Suprapubic skin (tissue), 4 donors: Measurements from ENCODE around the gene MOV10. TPM values are rescaled to one million over a fixed set of nuclear protein-coding genes. Genes with fewer than 3 reads are reported as not detected.
"Not testable (repeated sequence)": the region's sequence is repeated elsewhere in the genome, so short reads cannot be mapped to it uniquely, and the experiment has no call there.

ENCODE experiments used
- DNase-seq, 2 donors: peaks; one replicate each; pipeline ENCODE4 v3.0.0-alpha.2; 2019; ENCODE audit warnings: low spot score in 2 of 2
- H3K27ac ChIP-seq: fragments of 200-600 bp; sonication (generic); one replicate; pipeline ENCODE4 v1.5.1; 2019
- H3K27me3 ChIP-seq: fragments of 200-600 bp; sonication (generic); one replicate; pipeline ENCODE4 v1.5.1; 2019
- H3K36me3 ChIP-seq: fragments of 200-600 bp; sonication (generic); one replicate; pipeline ENCODE4 v1.5.1; 2019
- H3K4me1 ChIP-seq: fragments of 200-600 bp; sonication (generic); one replicate; pipeline ENCODE4 v1.5.1; 2019
- H3K4me3 ChIP-seq: fragments of 200-600 bp; sonication (generic); one replicate; pipeline ENCODE4 v1.5.1; 2019; ENCODE audit warnings: mild to moderate bottlenecking
- H3K9me3 ChIP-seq: fragments of 200-600 bp; sonication (generic); one replicate; pipeline ENCODE4 v1.5.1; 2019
- EP300 ChIP-seq: sonication (generic); formaldehyde crosslinking; IDR thresholded peaks from one replicate; pipeline ENCODE4 v1.6.1; 2017; ENCODE audit warnings: antibody characterized with exemption
- POLR2A ChIP-seq, 2 donors: fragments of 450-650 bp; IDR thresholded peaks; one replicate each; pipeline ENCODE4 v1.6.1; 2017; ENCODE audit warnings: antibody characterized with exemption in 2 of 2, mild to moderate bottlenecking in 2 of 2, moderate library complexity in 2 of 2
- POLR2AphosphoS5 ChIP-seq, 3 donors: sonication (generic); formaldehyde crosslinking; IDR thresholded peaks; one replicate each; pipeline ENCODE4 v1.6.1; 2017; ENCODE audit warnings: antibody characterized with exemption in 3 of 3
- WGBS: methylation state at CpG from one replicate; pipeline ENCODE4 v1.1.5; 2018; 5-methylcytosine and 5-hydroxymethylcytosine counted together
- total RNA-seq, 4 donors: library from RNA; depleted of rRNA; stranded (reverse); fragments of >200 nt; gene quantifications; one replicate each; pipeline ENCODE4 v1.1.0, GENCODE V29; 2016
- TF ChIP-seq, protein P1 (sequence below), 2 donors: fragments of 200-600 bp in 1 of 2; fragments of 450-650 bp in 1 of 2; sonication (generic) in 1 of 2; IDR thresholded peaks; one replicate each; pipeline ENCODE4 v1.5.1; 2016 to 2019; ENCODE audit warnings: antibody characterized with exemption in 2 of 2, mild to moderate bottlenecking in 1 of 2, moderate library complexity in 1 of 2

Gene MOV10
- total RNA-seq, 4 donors from 2014 or later: 42.8 to 147 (median 70.1) TPM

DNA sequence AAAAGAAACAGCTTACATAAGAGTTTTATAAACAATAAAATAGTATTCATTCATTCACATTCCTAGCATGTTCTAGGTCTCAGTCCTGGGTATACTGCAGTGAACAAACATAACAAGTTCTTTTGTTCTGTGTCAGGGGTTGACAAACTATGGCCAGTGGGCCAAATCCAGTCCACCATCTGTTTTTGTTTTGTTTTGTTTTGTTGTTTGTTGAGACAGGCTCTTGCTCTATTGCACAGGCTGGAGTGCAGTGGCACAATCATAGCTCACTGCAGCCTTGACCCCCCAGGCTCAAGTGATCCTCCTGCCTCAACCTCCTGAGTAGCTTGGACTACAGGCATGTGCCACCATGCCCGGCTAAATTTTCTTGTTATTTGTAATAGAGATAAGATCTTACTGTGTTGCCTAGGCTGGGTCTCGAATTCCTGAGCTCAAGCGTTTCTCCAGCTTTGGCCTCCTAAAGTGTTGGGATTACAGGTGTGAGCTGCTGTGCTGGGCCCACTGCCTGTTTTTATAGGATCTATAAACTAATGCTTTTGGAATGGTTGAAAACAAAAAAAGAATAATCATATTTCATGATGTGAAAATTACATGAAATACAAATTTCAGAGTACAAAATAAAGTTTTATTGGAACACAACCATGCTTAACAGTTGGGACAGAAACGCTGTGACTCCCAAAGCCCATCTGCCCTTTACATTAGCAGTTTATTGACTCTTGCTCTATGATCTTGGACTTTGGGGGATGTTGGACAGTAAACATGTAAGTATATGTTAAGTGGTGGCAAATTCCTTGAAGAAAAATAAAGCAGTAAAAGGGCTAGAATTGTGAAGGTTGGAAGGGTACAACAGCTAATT lies 37.0 kb upstream of the MOV10 start:
- H3K4me1 ChIP-seq: peaks cover 43% of the 10 kb centered on the region
- H3K27ac ChIP-seq: no peak overlapping the region
- H3K9me3 ChIP-seq: no peaks in the 10 kb centered on the region
- H3K36me3 ChIP-seq: no peaks in the 10 kb centered on the region
- H3K4me3 ChIP-seq: no peak overlapping the region
- no peaks in the 10 kb centered on the region for H3K27me3 ChIP-seq
- TF ChIP-seq POLR2AphosphoS5 (IDR thresholded peaks at IDR 0.05) (no peak), EP300 (no peak), POLR2A (IDR thresholded peaks at IDR 0.05) (no peak)
- TF ChIP-seq, protein P1, sequence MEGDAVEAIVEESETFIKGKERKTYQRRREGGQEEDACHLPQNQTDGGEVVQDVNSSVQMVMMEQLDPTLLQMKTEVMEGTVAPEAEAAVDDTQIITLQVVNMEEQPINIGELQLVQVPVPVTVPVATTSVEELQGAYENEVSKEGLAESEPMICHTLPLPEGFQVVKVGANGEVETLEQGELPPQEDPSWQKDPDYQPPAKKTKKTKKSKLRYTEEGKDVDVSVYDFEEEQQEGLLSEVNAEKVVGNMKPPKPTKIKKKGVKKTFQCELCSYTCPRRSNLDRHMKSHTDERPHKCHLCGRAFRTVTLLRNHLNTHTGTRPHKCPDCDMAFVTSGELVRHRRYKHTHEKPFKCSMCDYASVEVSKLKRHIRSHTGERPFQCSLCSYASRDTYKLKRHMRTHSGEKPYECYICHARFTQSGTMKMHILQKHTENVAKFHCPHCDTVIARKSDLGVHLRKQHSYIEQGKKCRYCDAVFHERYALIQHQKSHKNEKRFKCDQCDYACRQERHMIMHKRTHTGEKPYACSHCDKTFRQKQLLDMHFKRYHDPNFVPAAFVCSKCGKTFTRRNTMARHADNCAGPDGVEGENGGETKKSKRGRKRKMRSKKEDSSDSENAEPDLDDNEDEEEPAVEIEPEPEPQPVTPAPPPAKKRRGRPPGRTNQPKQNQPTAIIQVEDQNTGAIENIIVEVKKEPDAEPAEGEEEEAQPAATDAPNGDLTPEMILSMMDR (IDR thresholded peaks at IDR 0.05): no peak
- 62% methylated on average over 4 of the region's 4 CpGs for WGBS
- no peak for DNase-seq

DNA sequence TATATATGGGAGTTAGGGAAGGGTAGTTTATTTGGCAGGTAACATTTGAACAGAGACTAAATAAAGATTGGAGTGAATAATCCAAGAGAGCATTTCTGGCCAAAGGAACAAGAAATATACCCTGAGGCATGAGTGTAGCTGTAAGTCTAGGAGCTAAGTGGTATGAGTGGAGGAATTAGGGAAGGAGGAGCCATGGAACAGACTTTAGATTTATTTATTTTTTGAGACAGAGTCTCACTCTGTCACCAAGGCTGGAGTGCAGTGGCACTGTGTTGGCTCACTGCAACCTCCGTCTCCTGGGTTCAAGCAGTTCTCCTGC lies 36.4 kb upstream of the MOV10 start:
- Histone ChIP-seq H3K9me3 (no peaks in the 10 kb centered on the region), H3K27ac (no peak overlapping the region), H3K4me1 (peaks cover 39% of the 10 kb centered on the region), H3K4me3 (no peak overlapping the region), H3K36me3 (no peaks in the 10 kb centered on the region), H3K27me3 (no peaks in the 10 kb centered on the region)
- 79% methylated on average over 1 of the region's 1 CpG for WGBS
- TF ChIP-seq, protein P1 (IDR thresholded peaks at IDR 0.05): no peak
- TF ChIP-seq POLR2AphosphoS5 (IDR thresholded peaks at IDR 0.05) (no peak), EP300 (no peak), POLR2A (IDR thresholded peaks at IDR 0.05) (no peak)
- DNase-seq: no peak

DNA sequence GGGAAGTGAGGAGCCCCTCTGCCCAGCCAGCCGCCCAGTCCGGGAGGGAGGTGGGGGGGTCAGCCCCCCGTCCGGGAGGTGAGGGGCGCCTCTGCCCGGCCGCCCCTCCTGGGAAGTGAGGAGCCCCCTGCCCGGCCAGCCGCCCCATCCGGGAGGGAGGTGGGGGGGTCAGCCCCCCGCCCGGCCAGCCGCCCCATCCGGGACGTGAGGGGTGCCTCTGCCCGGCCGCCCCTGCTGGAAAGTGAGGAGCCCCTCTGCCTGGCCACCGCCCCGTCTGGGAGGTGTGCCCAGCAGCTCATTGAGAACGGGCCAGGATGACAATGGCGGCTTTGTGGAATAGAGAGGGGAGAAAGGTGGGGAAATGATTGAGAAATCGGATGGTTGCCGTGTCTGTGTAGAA lies 34.0 kb upstream of the MOV10 start:
- not testable (repeated sequence) for H3K27ac ChIP-seq, H3K27me3 ChIP-seq, H3K4me3 ChIP-seq, H3K9me3 ChIP-seq, DNase-seq, H3K36me3 ChIP-seq
- 71% methylated on average over 6 of the region's 23 CpGs for WGBS
- H3K4me1 ChIP-seq: peaks cover 34% of the 10 kb centered on the region

DNA sequence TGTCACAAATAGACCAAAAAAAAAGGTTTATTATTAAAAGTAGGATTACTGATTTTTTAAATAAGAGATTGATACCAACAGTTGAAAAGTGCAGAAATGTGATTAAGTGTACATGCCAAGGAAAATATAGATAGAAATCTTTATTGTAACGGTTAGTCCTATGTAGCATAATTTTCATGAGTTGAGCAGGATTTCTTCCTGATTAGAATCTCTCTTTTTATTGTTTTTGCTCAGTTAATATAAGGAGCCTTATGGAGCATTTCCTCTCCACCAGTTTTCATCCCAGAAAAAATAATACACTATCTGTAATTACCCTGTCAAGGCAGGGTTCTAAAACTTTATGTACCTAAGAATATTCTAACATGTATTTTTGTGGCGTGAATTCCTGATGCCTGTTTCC lies 31.4 kb upstream of the MOV10 start:
- no peak for TF ChIP-seq POLR2A (IDR thresholded peaks at IDR 0.05)
- TF ChIP-seq POLR2AphosphoS5 (IDR thresholded peaks at IDR 0.05): no peak
- no peak for TF ChIP-seq EP300
- TF ChIP-seq, protein P1 (IDR thresholded peaks at IDR 0.05): no peak
- 66% methylated on average over 2 of the region's 2 CpGs for WGBS
- Histone ChIP-seq H3K27ac (no peak overlapping the region), H3K4me1 (peaks cover 8% of the 10 kb centered on the region), H3K9me3 (no peaks in the 10 kb centered on the region), H3K4me3 (no peak overlapping the region), H3K27me3 (no peaks in the 10 kb centered on the region), H3K36me3 (no peaks in the 10 kb centered on the region)
- no peak for DNase-seq

DNA sequence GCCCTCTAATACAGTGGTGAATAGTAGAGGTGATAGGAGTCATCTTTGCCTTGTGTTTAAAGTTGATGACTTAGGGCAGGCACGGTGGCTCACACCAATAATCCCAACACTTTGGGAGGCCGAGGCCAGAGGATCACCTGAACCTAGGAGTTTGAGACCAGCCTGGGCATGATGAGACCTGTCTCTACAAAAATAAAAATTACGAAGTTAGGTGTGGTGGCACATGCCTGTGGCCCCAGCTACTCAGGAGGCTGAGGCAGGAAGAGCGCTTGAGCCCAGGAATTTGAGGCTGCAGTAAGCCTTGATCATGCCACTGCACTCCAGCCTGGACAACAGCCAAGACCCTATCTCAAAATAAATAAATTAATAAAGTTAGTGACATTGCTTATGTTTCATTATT lies 28.2 kb upstream of the MOV10 start:
- Histone ChIP-seq H3K27ac (no peak overlapping the region), H3K4me1 (no peaks in the 10 kb centered on the region), H3K4me3 (no peak overlapping the region), H3K36me3 (peaks cover 27% of the 10 kb centered on the region), H3K9me3 (no peaks in the 10 kb centered on the region), H3K27me3 (no peaks in the 10 kb centered on the region)
- 90% methylated on average over 4 of the region's 4 CpGs for WGBS
- no peak for DNase-seq
- TF ChIP-seq POLR2AphosphoS5 (IDR thresholded peaks at IDR 0.05) (no peak), EP300 (no peak), POLR2A (IDR thresholded peaks at IDR 0.05) (no peak)
- TF ChIP-seq, protein P1 (IDR thresholded peaks at IDR 0.05): no peak
